Pancreas (tissue), 10 donors: Measurements from ENCODE around the gene MEG3. TPM values are rescaled to one million over a fixed set of nuclear protein-coding genes. Genes with fewer than 3 reads are reported as not detected.

Experiments
- ATAC-seq, 4 donors: fragments of 200-7000 bp; cut with Tn5 transposase; one replicate each; pipeline versions ENCODE4 v1.8.0 to v1.9.1; 2020; ENCODE audit warnings: mild to moderate bottlenecking in 4 of 4, moderate library complexity in 4 of 4
- DNase-seq, 6 donors: peaks; one replicate each; pipeline ENCODE4 v3.0.0-alpha.2; 2020
- FAIRE-seq: peaks from 2 replicates; lab custom pipeline; 2012; peaks lifted over from hg19 to GRCh38; lab: Jason Lieb, UNC
- H3K27ac ChIP-seq, 4 donors: fragments of 200-600 bp; sonication (generic); 1 replicate in 3 of 4; 2 replicates in 1 of 4; pipeline versions ENCODE4 v1.5.0 to v1.8.0; 2020
- H3K27me3 ChIP-seq, 4 donors: fragments of 200-600 bp; one replicate each; pipeline ENCODE4 v1.8.0; 2021
- H3K36me3 ChIP-seq, 3 donors: fragments of 200-600 bp; sonication (generic) in 1 of 3; one replicate each; pipeline versions ENCODE4 v1.5.0 to v1.8.0; 2020 to 2021
- H3K4me1 ChIP-seq, 3 donors: fragments of 200-600 bp; one replicate each; pipeline ENCODE4 v1.8.0; 2021
- H3K4me3 ChIP-seq, 4 donors: fragments of 200-600 bp; sonication (generic) in 2 of 4; one replicate each; pipeline versions ENCODE4 v1.5.0 to v1.8.0; 2020 to 2021
- H3K9me3 ChIP-seq, 4 donors: fragments of 200-600 bp; one replicate each; pipeline ENCODE4 v1.8.0; 2021
- WGBS, 2 donors: extraction: QIAGEN DNeasy Blood & Tissue Kit; methylation state at CpG; one replicate each; pipeline ENCODE4 v1.1.7; 2013; 5-methylcytosine and 5-hydroxymethylcytosine counted together
- intact Hi-C, 3 donors: fragments of 100-400 bp; cut with DNase I; formaldehyde crosslinking; loops; one replicate each; pipeline versions ENCODE4 v1.11.1 to v1.14.2; 2022
- polyA plus RNA-seq, 2 donors: library from polyadenylated mRNA; stranded (reverse); fragments of 200-250 nt; gene quantifications; one replicate each; pipeline ENCODE4 v1.2.3, GENCODE V29; 2013
- total RNA-seq, 6 donors: library from RNA; stranded (reverse); fragmentation: NEBNext Ultra II Directional in 4 of 6; extraction: Animal tissue kit (Norgen Biotek cat#: 25700) in 4 of 6; gene quantifications; one replicate each; pipeline versions ENCODE4 v1.2.1 to v1.2.4, GENCODE V29; 2021 to 2023
- TF ChIP-seq, protein P1 (sequence below), 4 donors: fragments of 200-600 bp; sonication (generic) in 3 of 4; IDR thresholded peaks; one replicate each; pipeline versions ENCODE4 v1.5.0 to v1.8.0; 2021; ENCODE audit warnings: antibody characterized with exemption in 4 of 4
- donor health status: healthy with polysubstance abuse.
- donor health status: DM: no; HTN: no; CAD: no; lungs with moderate emphysema.
- donor health status: DM: no; HTN: no; CAD: no.
- donor health status: control.
- donor health status: control.
- donor health status: Bipolar disorder and iron deficiency.
- donor health status: DM: yes; HTN: yes; CAD: no.
- donor health status: DM: no; HTN: no; CAD: no.
- donor health status: DM: no; HTN: no; CAD: no.
- donor health status: DM: yes; HTN: yes; CAD: no.

The MEG3 gene
- total and polyA plus RNA-seq, 8 donors, result 78.8 to 1,150 (median 332) TPM

DNA sequence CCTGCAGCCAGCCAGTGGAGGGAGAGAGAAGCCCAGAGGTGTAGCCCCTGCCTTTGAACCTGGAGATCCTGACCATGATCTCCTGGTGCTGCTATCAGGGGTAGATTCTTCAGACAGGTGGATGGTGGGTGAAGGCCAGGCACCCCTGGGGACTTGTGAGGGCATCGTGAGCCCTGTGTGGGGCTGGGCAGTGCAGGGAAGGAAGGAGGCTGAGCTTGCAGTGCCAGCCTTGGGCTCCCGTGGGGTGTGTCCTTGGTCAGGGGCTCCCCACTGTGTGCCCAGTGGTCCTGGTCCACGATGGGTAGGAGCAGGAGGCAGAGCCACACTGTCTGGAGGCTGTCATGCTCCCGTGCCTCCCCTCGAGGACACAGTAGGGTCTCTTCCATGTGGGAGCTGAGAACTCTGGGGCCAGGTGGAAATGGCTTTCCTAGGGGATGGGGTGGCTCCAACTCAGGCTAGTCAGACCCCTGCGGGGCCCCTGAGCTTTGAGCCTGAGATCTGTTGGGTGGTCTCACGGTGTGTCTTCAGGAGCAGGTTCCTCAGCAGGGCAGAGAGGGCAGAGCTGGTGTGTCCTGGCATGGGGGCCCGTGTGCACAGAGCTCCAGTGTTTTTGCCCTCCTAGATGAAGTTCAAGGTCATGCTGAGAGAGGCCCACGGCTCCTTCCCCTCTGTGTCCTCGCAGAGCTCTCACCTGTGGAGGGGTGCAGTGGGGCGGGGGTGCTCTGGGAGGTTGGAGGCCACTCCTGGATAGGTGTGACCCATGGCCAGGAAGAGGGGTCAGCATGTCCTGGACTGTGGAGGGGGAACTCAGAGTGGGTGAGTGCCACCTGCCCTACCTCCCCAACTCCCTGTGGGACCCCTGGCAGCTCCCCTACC is 52.6 kb downstream of the MEG3 start:
- Histone ChIP-seq H3K9me3 (no peaks in the 10 kb centered on the region), H3K36me3 (no peaks in the 10 kb centered on the region), H3K4me1 (no peaks in the 10 kb centered on the region), H3K4me3 (no peak overlapping the region), H3K27me3 (no peaks in the 10 kb centered on the region), H3K27ac (no peak overlapping the region)
- intact Hi-C loops, result no loop called here
- WGBS, 2 donors, result 67 to 73% methylated on average over 10 to 11 of the region's 11 CpGs
- no peak for FAIRE-seq
- peak in 2 of 6 donors; percentile 46 to 58 for DNase-seq
- TF ChIP-seq, protein P1, sequence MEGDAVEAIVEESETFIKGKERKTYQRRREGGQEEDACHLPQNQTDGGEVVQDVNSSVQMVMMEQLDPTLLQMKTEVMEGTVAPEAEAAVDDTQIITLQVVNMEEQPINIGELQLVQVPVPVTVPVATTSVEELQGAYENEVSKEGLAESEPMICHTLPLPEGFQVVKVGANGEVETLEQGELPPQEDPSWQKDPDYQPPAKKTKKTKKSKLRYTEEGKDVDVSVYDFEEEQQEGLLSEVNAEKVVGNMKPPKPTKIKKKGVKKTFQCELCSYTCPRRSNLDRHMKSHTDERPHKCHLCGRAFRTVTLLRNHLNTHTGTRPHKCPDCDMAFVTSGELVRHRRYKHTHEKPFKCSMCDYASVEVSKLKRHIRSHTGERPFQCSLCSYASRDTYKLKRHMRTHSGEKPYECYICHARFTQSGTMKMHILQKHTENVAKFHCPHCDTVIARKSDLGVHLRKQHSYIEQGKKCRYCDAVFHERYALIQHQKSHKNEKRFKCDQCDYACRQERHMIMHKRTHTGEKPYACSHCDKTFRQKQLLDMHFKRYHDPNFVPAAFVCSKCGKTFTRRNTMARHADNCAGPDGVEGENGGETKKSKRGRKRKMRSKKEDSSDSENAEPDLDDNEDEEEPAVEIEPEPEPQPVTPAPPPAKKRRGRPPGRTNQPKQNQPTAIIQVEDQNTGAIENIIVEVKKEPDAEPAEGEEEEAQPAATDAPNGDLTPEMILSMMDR (IDR thresholded peaks at IDR 0.05), result no peak
- no peak for ATAC-seq

DNA sequence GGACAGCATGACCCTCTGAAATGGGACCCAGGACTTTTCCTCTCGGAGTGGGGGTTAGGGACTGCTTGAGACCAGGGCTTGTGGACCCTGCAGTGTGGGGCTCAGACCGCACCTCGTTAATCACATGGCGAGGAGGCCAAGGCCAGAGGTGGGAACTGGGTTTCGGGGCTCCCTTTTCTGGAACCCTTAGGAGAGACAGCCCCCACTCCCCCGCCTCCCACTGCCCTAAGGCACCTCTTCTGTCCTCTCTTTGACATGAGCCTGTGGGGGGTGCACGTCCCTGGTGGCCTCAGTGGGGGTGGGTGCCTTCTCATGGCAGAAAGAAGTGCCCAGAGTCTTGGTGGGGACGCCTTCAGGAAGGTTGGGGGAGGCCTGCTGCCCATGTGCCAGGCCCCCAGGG is 53.3 kb downstream of the MEG3 start:
- Histone ChIP-seq H3K4me3 (no peak overlapping the region), H3K36me3 (no peaks in the 10 kb centered on the region), H3K4me1 (no peaks in the 10 kb centered on the region), H3K9me3 (no peaks in the 10 kb centered on the region), H3K27ac (no peak overlapping the region), H3K27me3 (no peaks in the 10 kb centered on the region)
- FAIRE-seq (no peak), DNase-seq (peak in 2 of 6 donors; percentile 29 to 40), ATAC-seq (no peak)
- TF ChIP-seq, protein P1 (IDR thresholded peaks at IDR 0.05), result no peak
- intact Hi-C loops, result no loop called here
- 80 to 85% methylated on average over 6 to 8 of the region's 8 CpGs for WGBS, 2 donors

DNA sequence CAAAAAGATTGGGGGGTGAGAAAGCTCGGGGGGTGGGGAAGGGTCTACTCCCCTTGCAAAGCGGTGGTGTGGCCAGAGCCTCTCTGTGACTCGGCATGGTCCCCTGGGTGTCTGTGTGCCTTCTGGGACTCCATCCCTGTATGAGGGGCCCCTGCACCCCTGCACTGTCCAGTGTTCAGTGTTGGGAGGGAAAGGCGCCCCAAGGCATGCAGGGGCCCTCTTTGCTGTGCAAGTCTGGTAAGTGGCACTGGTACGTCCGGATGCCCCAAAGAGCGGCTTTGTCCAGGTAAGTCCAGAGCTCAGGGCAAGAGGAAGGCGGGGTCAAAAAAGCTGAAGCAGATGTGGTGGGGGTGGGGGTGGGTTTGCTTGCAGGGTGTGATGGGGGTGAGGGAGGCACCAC is 53.9 kb downstream of the MEG3 start:
- Histone ChIP-seq H3K27me3 (no peaks in the 10 kb centered on the region), H3K4me1 (no peaks in the 10 kb centered on the region), H3K4me3 (no peak overlapping the region), H3K27ac (no peak overlapping the region), H3K36me3 (no peaks in the 10 kb centered on the region), H3K9me3 (no peaks in the 10 kb centered on the region)
- TF ChIP-seq, protein P1 (IDR thresholded peaks at IDR 0.05), result no peak
- DNase-seq (peak in 2 of 6 donors; percentile 26 to 27), FAIRE-seq (no peak), ATAC-seq (no peak)
- intact Hi-C loops, result no loop called here
- 81 to 87% methylated on average over 8 of the region's 8 CpGs for WGBS, 2 donors

DNA sequence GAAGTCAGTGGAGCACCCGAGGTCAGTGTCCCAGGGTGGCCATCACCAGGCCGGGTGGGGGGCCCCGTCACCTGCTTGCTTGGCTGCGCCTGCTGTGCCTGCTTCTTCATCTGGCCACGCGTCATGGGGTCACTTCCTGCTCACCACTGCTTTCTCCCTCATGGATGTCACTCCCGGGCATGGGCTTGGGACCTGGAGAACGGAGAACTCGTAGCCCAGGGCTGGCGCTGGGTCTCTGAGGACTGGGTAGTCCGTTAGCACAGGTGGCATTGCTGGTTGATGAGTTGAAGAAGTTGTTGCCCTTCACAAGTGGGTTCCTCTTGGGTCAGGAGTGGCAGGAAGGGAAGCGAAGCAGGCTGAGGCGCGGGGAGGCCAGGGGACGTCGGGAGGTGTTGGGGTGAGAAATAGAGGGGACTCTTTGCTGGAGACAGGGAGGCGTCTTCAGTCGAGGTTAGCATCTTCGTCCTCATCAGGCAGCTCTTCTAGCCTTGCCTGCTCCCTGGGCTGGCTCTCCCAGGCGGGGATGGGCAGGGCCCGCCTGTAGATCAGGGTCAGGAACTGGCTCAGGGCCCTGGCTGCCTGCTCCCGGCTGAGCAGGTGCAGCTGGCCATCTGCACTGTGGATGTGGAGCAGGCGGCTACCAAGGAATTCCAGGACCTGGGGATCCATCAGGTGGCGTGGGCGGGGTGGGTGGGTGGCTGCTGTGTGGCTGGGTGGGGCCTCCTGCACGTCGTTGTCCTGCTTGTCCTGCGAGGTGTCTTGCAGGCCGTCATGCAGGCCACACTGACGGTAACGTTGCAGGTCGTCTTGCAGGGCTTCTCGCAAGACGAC is 54.6 kb downstream of the MEG3 start:
- H3K9me3 ChIP-seq, result no peaks in the 10 kb centered on the region
- no peak overlapping the region for H3K4me3 ChIP-seq
- no peaks in the 10 kb centered on the region for H3K27me3 ChIP-seq
- TF ChIP-seq, protein P1 (IDR thresholded peaks at IDR 0.05), result no peak
- no peaks in the 10 kb centered on the region for H3K4me1 ChIP-seq
- no peaks in the 10 kb centered on the region for H3K36me3 ChIP-seq
- DNase-seq (peak in 2 of 6 donors; percentile 55 to 57), FAIRE-seq (no peak), ATAC-seq (peak in 1 of 4 donors; percentile 16)
- WGBS, 2 donors, result 77 to 84% methylated on average over 31 to 34 of the region's 34 CpGs
- H3K27ac ChIP-seq, result no peak overlapping the region
- intact Hi-C loops, result no loop called here
